ENCODE results near the gene PLCD3. TPM values are rescaled to one million over a fixed set of nuclear protein-coding genes. Genes with fewer than 3 reads are reported as not detected.
A peak's percentile ranks its signal among the peaks of the same experiment; 100 is the strongest.

The PLCD3 gene
- total and polyA plus RNA-seq, 8 donors = 7.6 to 215 (median 42.1) TPM

DNA sequence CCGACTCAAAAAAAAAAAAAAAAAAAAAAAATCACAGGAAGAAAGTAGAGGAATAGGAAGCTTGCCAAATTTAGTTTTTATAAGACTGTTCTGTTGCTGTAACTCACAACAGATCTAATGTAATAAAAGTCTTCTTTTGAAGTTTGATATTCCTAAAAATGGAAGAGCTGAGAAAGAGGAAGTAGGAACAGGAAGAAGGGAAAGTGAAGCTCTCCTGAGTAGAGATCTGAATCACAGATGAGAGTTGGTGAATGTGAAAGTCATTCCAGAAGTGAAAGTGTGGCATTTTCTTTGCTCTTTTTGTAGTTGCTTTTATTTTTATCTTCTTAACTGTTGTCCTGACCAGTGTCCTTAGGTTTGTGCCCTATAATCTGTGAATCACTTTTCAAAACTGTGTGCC is 69.1 kb downstream of the PLCD3 start:
- no peak for DNase-seq
- no peaks in the 10 kb centered on the region for H3K27me3 ChIP-seq
- 73 to 83% (median 81%) methylated on average over 1 of the region's 1 CpG; no CpG with 5 or more reads in 2 of the 5 donors for WGBS, 5 donors
- intact Hi-C loops (cut with DNase I; ENCODE audit: low total_unique reads) = no loop called here
- H3K27ac ChIP-seq = peak overlapping the region in 2 of 5 donors; percentile 15 to 53
- H3K4me3 ChIP-seq = peak overlapping the region in 1 of 4 donors; percentile 85
- peaks cover 40 to 75% (median 59%) of the 10 kb centered on the region in 4 donors for H3K4me1 ChIP-seq
- no peak for TF ChIP-seq EP300 (IDR thresholded peaks at IDR 0.05)
- no peak for TF ChIP-seq POLR2A (IDR thresholded peaks at IDR 0.05)
- TF ChIP-seq, protein P1, sequence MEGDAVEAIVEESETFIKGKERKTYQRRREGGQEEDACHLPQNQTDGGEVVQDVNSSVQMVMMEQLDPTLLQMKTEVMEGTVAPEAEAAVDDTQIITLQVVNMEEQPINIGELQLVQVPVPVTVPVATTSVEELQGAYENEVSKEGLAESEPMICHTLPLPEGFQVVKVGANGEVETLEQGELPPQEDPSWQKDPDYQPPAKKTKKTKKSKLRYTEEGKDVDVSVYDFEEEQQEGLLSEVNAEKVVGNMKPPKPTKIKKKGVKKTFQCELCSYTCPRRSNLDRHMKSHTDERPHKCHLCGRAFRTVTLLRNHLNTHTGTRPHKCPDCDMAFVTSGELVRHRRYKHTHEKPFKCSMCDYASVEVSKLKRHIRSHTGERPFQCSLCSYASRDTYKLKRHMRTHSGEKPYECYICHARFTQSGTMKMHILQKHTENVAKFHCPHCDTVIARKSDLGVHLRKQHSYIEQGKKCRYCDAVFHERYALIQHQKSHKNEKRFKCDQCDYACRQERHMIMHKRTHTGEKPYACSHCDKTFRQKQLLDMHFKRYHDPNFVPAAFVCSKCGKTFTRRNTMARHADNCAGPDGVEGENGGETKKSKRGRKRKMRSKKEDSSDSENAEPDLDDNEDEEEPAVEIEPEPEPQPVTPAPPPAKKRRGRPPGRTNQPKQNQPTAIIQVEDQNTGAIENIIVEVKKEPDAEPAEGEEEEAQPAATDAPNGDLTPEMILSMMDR (IDR thresholded peaks at IDR 0.05) = no peak
- no peak for TF ChIP-seq POLR2AphosphoS5 (IDR thresholded peaks at IDR 0.05)
- no peaks in the 10 kb centered on the region for H3K9me3 ChIP-seq
- H3K36me3 ChIP-seq = peaks cover 0 to 13% (median 7%) of the 10 kb centered on the region in 4 donors

DNA sequence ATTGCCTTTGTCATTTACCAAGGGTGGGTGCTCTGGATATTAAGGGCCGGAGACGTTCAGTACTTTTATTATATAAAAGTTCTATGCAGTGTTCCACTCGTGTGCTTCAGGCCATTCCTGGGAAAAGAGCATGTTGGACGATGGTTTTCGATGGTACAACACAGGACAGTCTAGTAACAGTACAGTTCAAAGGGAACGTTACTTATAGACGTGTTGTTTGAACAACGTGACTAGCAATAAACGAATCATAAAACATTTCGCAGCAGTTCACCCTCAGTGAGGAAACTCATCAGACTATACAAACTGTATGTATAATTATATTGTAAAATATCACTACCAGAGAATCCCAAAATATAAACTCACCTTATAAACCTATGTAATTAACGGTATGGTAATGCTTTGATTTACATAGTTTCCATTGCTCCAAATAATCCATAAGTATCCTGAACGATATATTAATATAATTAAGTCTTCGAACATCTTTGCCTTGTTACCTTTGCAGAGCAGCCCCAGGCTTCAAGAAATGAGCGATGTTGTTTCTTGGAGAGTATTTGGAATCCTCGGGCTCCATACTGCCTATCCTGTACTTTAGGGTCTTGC is 70.6 kb downstream of the PLCD3 start:
- Histone ChIP-seq H3K4me3 (peak overlapping the region; percentile 56 to 87 (median 82)), H3K27ac (peak overlapping the region; percentile 83 to 94 (median 92)), H3K4me1 (peaks cover 40 to 70% (median 58%) of the 10 kb centered on the region in 4 donors), H3K36me3 (peaks cover 0 to 6% (median 0%) of the 10 kb centered on the region in 4 donors), H3K27me3 (no peaks in the 10 kb centered on the region), H3K9me3 (no peaks in the 10 kb centered on the region)
- WGBS, 5 donors = 9 to 13% (median 10%) methylated on average over 15 of the region's 15 CpGs
- TF ChIP-seq, protein P1 (IDR thresholded peaks at IDR 0.05) = no peak
- no peak for TF ChIP-seq EP300 (IDR thresholded peaks at IDR 0.05)
- no peak for TF ChIP-seq POLR2A (IDR thresholded peaks at IDR 0.05)
- TF ChIP-seq POLR2AphosphoS5 (IDR thresholded peaks at IDR 0.05) = no peak
- DNase-seq = no peak
- intact Hi-C loops (cut with DNase I; ENCODE audit: low total_unique reads) = no loop called here

DNA sequence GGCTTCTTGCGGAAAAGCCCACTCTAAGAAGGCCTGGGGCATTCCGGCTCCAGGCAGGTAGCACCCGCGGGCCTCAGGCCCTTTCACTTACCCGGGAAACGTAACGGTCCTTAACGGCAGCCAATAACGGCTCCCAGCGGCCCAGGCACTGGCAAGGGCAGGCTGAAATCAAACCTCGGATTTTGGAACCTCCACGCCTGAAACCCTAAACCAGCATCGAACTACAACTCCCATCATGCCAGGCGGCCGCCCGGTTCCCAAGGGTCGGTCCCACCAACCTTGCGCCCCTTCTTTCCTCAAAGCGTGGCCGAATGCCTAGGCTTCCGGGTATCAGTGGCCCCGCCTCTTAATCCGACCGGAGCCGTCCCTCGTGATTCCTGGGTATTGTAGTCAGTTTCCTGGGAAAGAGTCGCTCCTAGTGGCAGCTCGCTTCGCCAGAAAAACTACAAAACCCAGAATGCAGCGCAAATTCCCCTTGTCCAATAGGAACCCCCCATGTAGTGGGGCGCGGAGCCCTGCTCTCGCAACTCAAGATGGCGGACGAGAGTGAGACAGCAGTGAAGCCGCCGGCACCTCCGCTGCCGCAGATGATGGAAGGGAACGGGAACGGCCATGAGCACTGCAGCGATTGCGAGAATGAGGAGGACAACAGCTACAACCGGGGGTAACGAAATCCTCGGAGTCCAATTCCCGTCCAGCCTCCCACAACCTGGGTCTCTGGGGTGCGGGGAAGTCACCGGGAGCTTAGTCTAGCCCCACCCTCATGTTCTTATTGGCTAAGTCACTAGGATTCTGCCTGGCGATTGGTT is 71.3 kb downstream of the PLCD3 start, which contains the start of gene NMT1:
TSS of gene NMT1 (plus strand) at position 521 of the 809 bp plus-strand sequence. CDS start at position 534, 13 bp downstream.
- Histone ChIP-seq H3K27me3 (no peaks in the 10 kb centered on the region), H3K27ac (peak within 1 kb of the TSS; percentile 83 to 94 (median 92)), H3K4me1 (peaks cover 40 to 63% (median 54%) of the 10 kb centered on the region in 4 donors), H3K36me3 (peaks cover 0 to 6% (median 0%) of the 10 kb centered on the region in 4 donors), H3K9me3 (no peaks in the 10 kb centered on the region), H3K4me3 (peak within 1 kb of the TSS; percentile 56 to 87 (median 82))
- TF ChIP-seq POLR2AphosphoS5 (IDR thresholded peaks at IDR 0.05) (peak; percentile 65 to 94 (median 87)), POLR2A (IDR thresholded peaks at IDR 0.05) (no peak), EP300 (IDR thresholded peaks at IDR 0.05) (no peak)
- TF ChIP-seq, protein P1 (IDR thresholded peaks at IDR 0.05) = peak in 1 of 7 experiments; percentile 26
- 0% methylated on average over 21 to 50 of the region's 50 CpGs for WGBS, 5 donors
- intact Hi-C loops (cut with DNase I; ENCODE audit: low total_unique reads) = no loop called here
- peak; percentile 97 to 99 for DNase-seq

DNA sequence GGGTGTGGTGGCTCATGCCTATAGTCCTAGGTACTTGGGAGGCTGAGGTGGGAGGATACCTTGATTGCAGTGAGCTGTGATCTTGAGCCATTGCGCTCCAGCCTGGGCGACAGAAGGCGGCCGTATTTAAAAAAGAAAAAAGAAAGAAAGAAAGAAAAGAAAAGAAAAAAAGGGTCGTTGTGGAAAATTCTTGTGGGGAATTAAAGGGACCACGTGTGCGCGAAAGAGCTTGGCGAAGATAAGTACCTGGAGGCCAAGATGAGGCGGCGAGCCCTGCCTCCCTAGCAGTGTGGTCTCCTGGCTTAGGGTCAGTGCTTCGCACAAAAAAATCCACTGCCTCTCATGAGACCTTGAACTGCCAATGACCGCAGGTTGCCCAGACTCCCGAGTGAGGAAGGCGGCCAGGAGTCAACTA is 71.9 kb downstream of the PLCD3 start:
- 3 to 7% (median 5%) methylated on average over 15 of the region's 15 CpGs for WGBS, 5 donors
- Histone ChIP-seq H3K36me3 (peaks cover 0 to 6% (median 0%) of the 10 kb centered on the region in 4 donors), H3K4me3 (peak overlapping the region; percentile 56 to 87 (median 82)), H3K27me3 (no peaks in the 10 kb centered on the region), H3K9me3 (no peaks in the 10 kb centered on the region), H3K4me1 (peaks cover 40 to 57% (median 51%) of the 10 kb centered on the region in 4 donors), H3K27ac (peak overlapping the region; percentile 82 to 94 (median 92))
- TF ChIP-seq POLR2AphosphoS5 (IDR thresholded peaks at IDR 0.05) (no peak), EP300 (IDR thresholded peaks at IDR 0.05) (no peak)
- intact Hi-C loops (cut with DNase I; ENCODE audit: low total_unique reads) = no loop called here
- DNase-seq = no peak

Small RNA genes lying within 50 kb of the gene (small RNA-seq; reads per million reads assigned to genes)
- gene MIR6784 (0 to 0.30 (median 0.18) reads per million in 4 donors), gene RF00019 (0 reads per million in 4 donors)

Other genes starting within 250 kb of the PLCD3 start
- 100 to 1,000 TPM in 3 of 5 donors, 10 to 100 TPM in 2; 70.1 to 176 (median 111) TPM for gene EFTUD2, start 233.1 kb downstream of the PLCD3 start, total RNA-seq
- gene EFTUD2, start 233.1 kb downstream of the PLCD3 start, polyA plus RNA-seq = 10 to 100 TPM; 15.9 to 28.6 (median 21.2) TPM
- gene GFAP, start 217.0 kb downstream of the PLCD3 start, total RNA-seq = 1 to 10 TPM in 1 of 5 donors, not detected in 4; 9.7 TPM
- 1 to 10 TPM in 1 of 3 donors, under 1 TPM in 2; 0.15 to 1.4 (median 0.23) TPM for gene GFAP, start 217.0 kb downstream of the PLCD3 start, polyA plus RNA-seq
- gene KIF18B, start 184.7 kb downstream of the PLCD3 start, total RNA-seq = 10 to 100 TPM in 1 of 5 donors, 1 to 10 TPM in 1, under 1 TPM in 2, not detected in 1; 0.58 to 12.2 (median 2.0) TPM
- 1 to 10 TPM in 2 of 3 donors, under 1 TPM in 1; 0.15 to 2.2 (median 1.2) TPM for gene KIF18B, start 184.7 kb downstream of the PLCD3 start, polyA plus RNA-seq
- gene C1QL1, start 164.2 kb downstream of the PLCD3 start, total RNA-seq = 10 to 100 TPM in 2 of 5 donors, 1 to 10 TPM in 2, not detected in 1; 2.2 to 16.3 (median 8.1) TPM
- 1 to 10 TPM; 2.9 to 8.6 (median 5.2) TPM for gene C1QL1, start 164.2 kb downstream of the PLCD3 start, polyA plus RNA-seq
- 10 to 100 TPM in 3 of 5 donors, 1 to 10 TPM in 2; 2.3 to 22.9 (median 14.9) TPM for gene DCAKD, start 80.9 kb downstream of the PLCD3 start, total RNA-seq
- 10 to 100 TPM in 2 of 3 donors, 1 to 10 TPM in 1; 9.5 to 17.2 (median 11.5) TPM for gene DCAKD, start 80.9 kb downstream of the PLCD3 start, polyA plus RNA-seq
- gene NMT1, start 71.2 kb downstream of the PLCD3 start, total RNA-seq = 100 to 1,000 TPM in 2 of 5 donors, 10 to 100 TPM in 3; 30.1 to 229 (median 74.0) TPM
- gene NMT1, start 71.2 kb downstream of the PLCD3 start, polyA plus RNA-seq = 100 to 1,000 TPM in 1 of 3 donors, 10 to 100 TPM in 2; 23.3 to 230 (median 49.7) TPM
- gene ACBD4, start 3.2 kb upstream of the PLCD3 start, total RNA-seq = 10 to 100 TPM in 3 of 5 donors, 1 to 10 TPM in 2; 4.6 to 24.6 (median 15.2) TPM
- 10 to 100 TPM; 16.1 to 23.1 (median 18.1) TPM for gene ACBD4, start 3.2 kb upstream of the PLCD3 start, polyA plus RNA-seq
- gene HEXIM1, start 16.0 kb upstream of the PLCD3 start, total RNA-seq = 10 to 100 TPM in 3 of 5 donors, 1 to 10 TPM in 2; 6.4 to 23.8 (median 13.0) TPM
- gene HEXIM1, start 16.0 kb upstream of the PLCD3 start, polyA plus RNA-seq = 10 to 100 TPM; 15.4 to 20.5 (median 16.1) TPM
- gene HEXIM2, start 29.4 kb upstream of the PLCD3 start, total RNA-seq = 10 to 100 TPM in 2 of 5 donors, 1 to 10 TPM in 2, under 1 TPM in 1; 0.92 to 34.4 (median 6.7) TPM
- gene HEXIM2, start 29.4 kb upstream of the PLCD3 start, polyA plus RNA-seq = 10 to 100 TPM; 10.8 to 12.5 (median 11.1) TPM
- 10 to 100 TPM in 3 of 5 donors, 1 to 10 TPM in 2; 8.1 to 34.5 (median 16.5) TPM for gene FMNL1, start 89.4 kb upstream of the PLCD3 start, total RNA-seq
- 10 to 100 TPM in 1 of 3 donors, 1 to 10 TPM in 2; 4.5 to 10.1 (median 8.2) TPM for gene FMNL1, start 89.4 kb upstream of the PLCD3 start, polyA plus RNA-seq
- not detected for gene SPATA32, start 129.6 kb upstream of the PLCD3 start, total RNA-seq
- not detected for gene SPATA32, start 129.6 kb upstream of the PLCD3 start, polyA plus RNA-seq
- gene MAP3K14, start 184.5 kb upstream of the PLCD3 start, total RNA-seq = 10 to 100 TPM in 2 of 5 donors, 1 to 10 TPM in 3; 1.2 to 17.7 (median 9.7) TPM
- gene MAP3K14, start 184.5 kb upstream of the PLCD3 start, polyA plus RNA-seq = 10 to 100 TPM in 1 of 3 donors, 1 to 10 TPM in 2; 6.3 to 11.0 (median 6.4) TPM